H9 (cell line): ENCODE data around the gene TSNAXIP1. TPM values are rescaled to one million over a fixed set of nuclear protein-coding genes. Genes with fewer than 3 reads are reported as not detected.

Experiments
- DNase-seq: peaks from one replicate; pipeline ENCODE4 v3.0.0-alpha.2; 2017
- H2AFZ ChIP-seq: one replicate; pipeline ENCODE4 v1.6.1; 2013; ENCODE audit warnings: mild to moderate bottlenecking, low read length, control low read depth, moderate library complexity
- H2AK5ac ChIP-seq: 2 replicates; pipeline ENCODE4 v1.6.1; 2013; ENCODE audit warnings: low read length, control low read depth, mixed read lengths; ENCODE audit not compliant: insufficient read length
- H2BK120ac ChIP-seq: one replicate; pipeline ENCODE4 v1.6.1; 2013; ENCODE audit warnings: low read depth, mild to moderate bottlenecking, low read length, control low read depth, inconsistent platforms; ENCODE audit not compliant: poor library complexity, severe bottlenecking
- H2BK12ac ChIP-seq: 2 replicates; pipeline ENCODE4 v1.6.1; 2013; ENCODE audit warnings: low read length, control low read depth, mixed read lengths, low read depth; ENCODE audit not compliant: insufficient read length
- H2BK15ac ChIP-seq: 2 replicates; pipeline ENCODE4 v1.6.1; 2013; ENCODE audit warnings: low read depth, low read length, control low read depth
- H2BK20ac ChIP-seq: one replicate; pipeline ENCODE4 v1.6.1; 2013; ENCODE audit warnings: low read depth, mild to moderate bottlenecking, low read length, control low read depth, inconsistent platforms; ENCODE audit not compliant: poor library complexity, severe bottlenecking
- H2BK5ac ChIP-seq: 2 replicates; pipeline ENCODE4 v1.6.1; 2013; ENCODE audit warnings: low read length, control low read depth, mixed read lengths; ENCODE audit not compliant: insufficient read length
- H3K14ac ChIP-seq: 2 replicates; pipeline ENCODE4 v1.6.1; 2013; ENCODE audit warnings: low read length, control low read depth; ENCODE audit not compliant: insufficient read depth
- H3K18ac ChIP-seq: 2 replicates; pipeline ENCODE4 v1.6.1; 2013; ENCODE audit warnings: low read depth, mild to moderate bottlenecking, mixed read lengths, low read length, control low read depth; ENCODE audit not compliant: insufficient read length
- H3K23ac ChIP-seq: 2 replicates; pipeline ENCODE4 v1.6.1; 2013; ENCODE audit warnings: low read length, control low read depth, mixed read lengths, low read depth; ENCODE audit not compliant: insufficient read length
- H3K23me2 ChIP-seq: 2 replicates; pipeline ENCODE4 v1.6.1; 2013; ENCODE audit warnings: low read depth, mild to moderate bottlenecking, mixed read lengths, low read length, control low read depth; ENCODE audit not compliant: insufficient read length, poor library complexity, severe bottlenecking
- H3K27ac ChIP-seq: 2 replicates; pipeline ENCODE4 v1.5.1; 2013; ENCODE audit warnings: low read length, control low read depth, mixed read lengths, low read depth; ENCODE audit not compliant: insufficient read length
- H3K27me3 ChIP-seq: 2 replicates; pipeline ENCODE4 v1.6.1; 2013; ENCODE audit warnings: low read length, control low read depth, inconsistent platforms; ENCODE audit not compliant: insufficient read depth
- H3K4ac ChIP-seq: 2 replicates; pipeline ENCODE4 v1.6.1; 2013; ENCODE audit warnings: low read depth, mild to moderate bottlenecking, control low read depth, inconsistent platforms, low read length, moderate library complexity
- H3K4me1 ChIP-seq: 2 replicates; pipeline ENCODE4 v1.6.1; 2013; ENCODE audit warnings: low read length, control low read depth, inconsistent platforms; ENCODE audit not compliant: insufficient read depth
- H3K4me2 ChIP-seq: 2 replicates; pipeline ENCODE4 v1.6.1; 2013; ENCODE audit warnings: low read length, control low read depth, mixed read lengths; ENCODE audit not compliant: insufficient read length, insufficient read depth
- H3K56ac ChIP-seq: 2 replicates; pipeline ENCODE4 v1.6.1; 2013; ENCODE audit warnings: low read depth, mild to moderate bottlenecking, mixed read lengths, low read length, control low read depth; ENCODE audit not compliant: insufficient read length
- H3K79me1 ChIP-seq: 2 replicates; pipeline ENCODE4 v1.6.1; 2013; ENCODE audit warnings: low read depth, mild to moderate bottlenecking, moderate library complexity, low read length, control low read depth, inconsistent platforms; ENCODE audit not compliant: insufficient read depth, poor library complexity, severe bottlenecking
- H3K79me2 ChIP-seq: 2 replicates; pipeline ENCODE4 v1.6.1; 2013; ENCODE audit warnings: low read length, control low read depth, inconsistent platforms; ENCODE audit not compliant: insufficient read depth
- H3K9ac ChIP-seq: 2 replicates; pipeline ENCODE4 v1.6.1; 2013; ENCODE audit warnings: low read length, control low read depth, mixed read lengths; ENCODE audit not compliant: insufficient read length; ENCODE audit errors: extremely low read depth
- H3K9me3 ChIP-seq: one replicate; pipeline ENCODE4 v1.6.1; 2013; ENCODE audit warnings: low read depth, low read length, inconsistent platforms; ENCODE audit not compliant: control insufficient read depth
- H3T11ph ChIP-seq: one replicate; pipeline ENCODE4 v1.6.1; 2013; ENCODE audit warnings: mild to moderate bottlenecking, low read length, control low read depth, inconsistent platforms
- H4K20me1 ChIP-seq: one replicate; pipeline ENCODE4 v1.6.1; 2013; ENCODE audit not compliant: control insufficient read depth, insufficient read length, insufficient read depth
- H4K5ac ChIP-seq: 2 replicates; pipeline ENCODE4 v1.6.1; 2013; ENCODE audit warnings: low read depth, mild to moderate bottlenecking, mixed read lengths, low read length, control low read depth; ENCODE audit not compliant: insufficient read length
- H4K8ac ChIP-seq: replicated peaks from 2 replicates; pipeline ENCODE4 v1.6.1; 2013; ENCODE audit warnings: low read length, control low read depth, mixed read lengths, low read depth; ENCODE audit not compliant: insufficient read length
- H4K91ac ChIP-seq: 2 replicates; pipeline ENCODE4 v1.6.1; 2013; ENCODE audit warnings: low read depth, mild to moderate bottlenecking, moderate library complexity, mixed read lengths, low read length, control low read depth; ENCODE audit not compliant: insufficient read length
- H3K27ac Mint-ChIP-seq, 3 experiments: 2 replicates in 2 of 3; 3 replicates in 1 of 3; pipeline ENCODE4 v1.8.0; 2020 to 2021; ENCODE audit warnings: mixed read lengths in 3 of 3, mild to moderate bottlenecking in 1 of 3, moderate library complexity in 1 of 3
- H3K27me3 Mint-ChIP-seq: 2 replicates; pipeline ENCODE4 v1.8.0; 2021; ENCODE audit warnings: low read depth, mild to moderate bottlenecking, moderate library complexity, mixed read lengths
- H3K36me3 Mint-ChIP-seq, 3 experiments: 2 replicates in 2 of 3; 3 replicates in 1 of 3; pipeline ENCODE4 v1.8.0; 2020 to 2021; ENCODE audit warnings: low read depth in 3 of 3, mixed read lengths in 3 of 3; ENCODE audit not compliant: insufficient read depth in 1 of 3
- H3K4me1 Mint-ChIP-seq, 2 experiments: 2 replicates each; pipeline ENCODE4 v1.8.0; 2020; ENCODE audit warnings: mixed read lengths in 2 of 2
- H3K4me3 Mint-ChIP-seq, 2 experiments: 2 replicates in 1 of 2; 3 replicates in 1 of 2; pipeline ENCODE4 v1.8.0; 2020 to 2021; ENCODE audit warnings: mild to moderate bottlenecking in 2 of 2, mixed read lengths in 2 of 2, moderate library complexity in 1 of 2
- H3K9me3 Mint-ChIP-seq, 2 experiments: 2 replicates in 1 of 2; 3 replicates in 1 of 2; pipeline ENCODE4 v1.8.0; 2020; ENCODE audit warnings: mild to moderate bottlenecking in 2 of 2, mixed read lengths in 2 of 2, moderate library complexity in 1 of 2
- WGBS: extraction: QIAGEN DNeasy Blood & Tissue Kit; methylation state at CpG from one replicate; pipeline ENCODE4 v1.1.7; 2013; ENCODE audit warnings: missing lambda C conversion rate, low lambda C conversion rate, mixed read lengths; ENCODE audit not compliant: insufficient read length; ENCODE audit errors: extremely low coverage; 5-methylcytosine and 5-hydroxymethylcytosine counted together
- total RNA-seq: library from RNA; stranded (reverse); gene quantifications from 2 replicates; pipeline ENCODE4 v1.2.1, GENCODE V29; 2021
- TF ChIP-seq, protein P1 (sequence below): fragments of 200-600 bp; sonication (generic); conservative IDR thresholded peaks from 3 replicates; pipeline ENCODE4 v1.8.0; 2021; ENCODE audit warnings: antibody characterized with exemption, mild to moderate bottlenecking

TSNAXIP1 gene
- total RNA-seq, 1 experiment from 2014 or later = 1.3 TPM

DNA sequence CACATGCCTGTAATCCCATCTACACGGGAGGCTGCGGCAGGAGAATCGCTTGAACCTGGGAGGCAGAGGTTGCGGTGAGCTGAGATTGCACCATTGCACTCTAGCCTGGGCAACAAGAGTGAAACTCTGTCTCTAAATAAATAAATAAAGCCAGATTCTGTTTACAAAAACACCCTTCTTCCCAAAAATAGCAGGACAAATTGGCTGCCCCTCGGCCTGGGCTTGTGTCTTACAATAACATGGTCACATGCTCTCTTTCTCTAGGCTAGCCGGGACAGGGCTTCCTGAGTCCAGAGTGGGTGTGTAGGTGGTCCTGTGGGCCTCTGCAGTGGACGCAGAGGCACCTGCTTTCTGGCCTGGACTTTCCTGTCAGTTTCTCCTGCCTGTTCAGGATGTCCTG lies 63.0 kb downstream of the TSNAXIP1 start:
- Histone ChIP-seq H3K4ac (no peak overlapping the region), H3K18ac (no peak overlapping the region), H2BK5ac (no peak overlapping the region), H2BK120ac (no peak overlapping the region), H3K9ac (no peak overlapping the region), H2AFZ (no peak overlapping the region), H2BK20ac (no peak overlapping the region), H3K14ac (no peak overlapping the region), H4K5ac (no peak overlapping the region), H3K4me2 (no peak overlapping the region), H2BK12ac (no peak overlapping the region), H2BK15ac (no peak overlapping the region), H4K20me1 (no peaks in the 10 kb centered on the region), H3K27ac (no peak overlapping the region), H3T11ph (no peak overlapping the region), H3K56ac (no peak overlapping the region), H3K27me3 (no peaks in the 10 kb centered on the region), H4K91ac (no peak overlapping the region), H3K9me3 (no peaks in the 10 kb centered on the region), H2AK5ac (no peak overlapping the region), H3K23me2 (peaks cover 13% of the 10 kb centered on the region), H3K4me1 (no peaks in the 10 kb centered on the region; the same call in 1 of the 2 replicates), H3K79me1 (no peaks in the 10 kb centered on the region), H3K79me2 (peaks cover 2% of the 10 kb centered on the region; the same call in 1 of the 2 replicates), H4K8ac (no peak overlapping the region), H3K23ac (no peak overlapping the region)
- WGBS = no CpG with 5 or more reads among the region's 7 CpGs
- TF ChIP-seq, protein P1, sequence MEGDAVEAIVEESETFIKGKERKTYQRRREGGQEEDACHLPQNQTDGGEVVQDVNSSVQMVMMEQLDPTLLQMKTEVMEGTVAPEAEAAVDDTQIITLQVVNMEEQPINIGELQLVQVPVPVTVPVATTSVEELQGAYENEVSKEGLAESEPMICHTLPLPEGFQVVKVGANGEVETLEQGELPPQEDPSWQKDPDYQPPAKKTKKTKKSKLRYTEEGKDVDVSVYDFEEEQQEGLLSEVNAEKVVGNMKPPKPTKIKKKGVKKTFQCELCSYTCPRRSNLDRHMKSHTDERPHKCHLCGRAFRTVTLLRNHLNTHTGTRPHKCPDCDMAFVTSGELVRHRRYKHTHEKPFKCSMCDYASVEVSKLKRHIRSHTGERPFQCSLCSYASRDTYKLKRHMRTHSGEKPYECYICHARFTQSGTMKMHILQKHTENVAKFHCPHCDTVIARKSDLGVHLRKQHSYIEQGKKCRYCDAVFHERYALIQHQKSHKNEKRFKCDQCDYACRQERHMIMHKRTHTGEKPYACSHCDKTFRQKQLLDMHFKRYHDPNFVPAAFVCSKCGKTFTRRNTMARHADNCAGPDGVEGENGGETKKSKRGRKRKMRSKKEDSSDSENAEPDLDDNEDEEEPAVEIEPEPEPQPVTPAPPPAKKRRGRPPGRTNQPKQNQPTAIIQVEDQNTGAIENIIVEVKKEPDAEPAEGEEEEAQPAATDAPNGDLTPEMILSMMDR = no peak
- Mint-ChIP-seq H3K27ac (no peak overlapping the region), H3K4me3 (no peak overlapping the region), H3K9me3 (no peaks in the 10 kb centered on the region), H3K4me1 (peaks cover 13% of the 10 kb centered on the region in 2 experiments), H3K36me3 (peaks cover 22 to 71% (median 60%) of the 10 kb centered on the region in 3 experiments; a peak in 6 of 7 replicates), H3K27me3 (no peaks in the 10 kb centered on the region)
- no peak for DNase-seq
